ENCODE measurements around the gene QSOX2. TPM values are rescaled to one million over a fixed set of nuclear protein-coding genes. Genes with fewer than 3 reads are reported as not detected.

QSOX2 gene
- total RNA-seq, 4 donors from 2014 or later, result 2.9 to 7.1 (median 5.5) TPM

GRCh38 chr9:136193127-136193890 is 52.3 kb downstream of the QSOX2 start:
- peaks cover 39 to 100% (median 54%) of the 10 kb centered on the region in 4 donors for H3K27me3 ChIP-seq
- no peaks in the 10 kb centered on the region for H3K36me3 ChIP-seq
- peaks cover 2 to 38% (median 4%) of the 10 kb centered on the region in 3 donors for H3K4me1 ChIP-seq
- no peak overlapping the region for H3K4me3 ChIP-seq
- no peak for TF ChIP-seq POLR2A (IDR thresholded peaks at IDR 0.05)
- H3K9me3 ChIP-seq, result no peaks in the 10 kb centered on the region
- WGBS, 2 donors, result no CpG with 5 or more reads among the region's 96 CpGs
- DNase-seq, result no peak
- intact Hi-C loops (cut with DNase I), result no loop called here
- no peak overlapping the region for H3K27ac ChIP-seq

- 4 to 13% methylated on average over 6 to 29 of the region's 51 CpGs for WGBS, 2 donors
- Histone ChIP-seq H3K4me1 (peaks cover 0 to 32% (median 4%) of the 10 kb centered on the region in 3 donors), H3K9me3 (no peaks in the 10 kb centered on the region), H3K36me3 (no peaks in the 10 kb centered on the region), H3K27me3 (peaks cover 31 to 100% (median 49%) of the 10 kb centered on the region in 4 donors), H3K4me3 (no peak overlapping the region), H3K27ac (no peak overlapping the region)
- TF ChIP-seq CTCF (IDR thresholded peaks at IDR 0.05) (no peak), POLR2A (IDR thresholded peaks at IDR 0.05) (no peak)
- intact Hi-C loops (cut with DNase I), result no loop called here
- no peak for DNase-seq
Observed at GRCh38 chr9:136192289-136193126, 53.1 kb downstream of the QSOX2 start.

- DNase-seq, result no peak
- Histone ChIP-seq H3K4me3 (no peak overlapping the region), H3K27ac (no peak overlapping the region), H3K4me1 (peaks cover 0 to 26% (median 1%) of the 10 kb centered on the region in 3 donors), H3K36me3 (no peaks in the 10 kb centered on the region), H3K27me3 (peaks cover 27 to 100% (median 43%) of the 10 kb centered on the region in 4 donors), H3K9me3 (no peaks in the 10 kb centered on the region)
- intact Hi-C loops (cut with DNase I), result no loop called here
- TF ChIP-seq CTCF (IDR thresholded peaks at IDR 0.05) (no peak), POLR2A (IDR thresholded peaks at IDR 0.05) (no peak)
- 6 to 8% methylated on average over 9 of the region's 9 CpGs for WGBS, 2 donors
Observed at GRCh38 chr9:136191960-136192286, 53.7 kb downstream of the QSOX2 start.

- TF ChIP-seq CTCF (IDR thresholded peaks at IDR 0.05), result no peak
- WGBS, 2 donors, result 53 to 57% methylated on average over 13 to 14 of the region's 30 CpGs
- no peak overlapping the region for H3K27ac ChIP-seq
- H3K9me3 ChIP-seq, result no peaks in the 10 kb centered on the region
- peaks cover 21 to 100% (median 38%) of the 10 kb centered on the region in 4 donors for H3K27me3 ChIP-seq
- intact Hi-C loops (cut with DNase I), result no loop called here
- DNase-seq, result no peak
- peaks cover 0 to 20% (median 0%) of the 10 kb centered on the region in 3 donors for H3K4me1 ChIP-seq
- H3K36me3 ChIP-seq, result no peaks in the 10 kb centered on the region
- H3K4me3 ChIP-seq, result no peak overlapping the region
Observed at GRCh38 chr9:136191099-136191959, 54.3 kb downstream of the QSOX2 start.

- intact Hi-C loops (cut with DNase I), result no loop called here
- Histone ChIP-seq H3K36me3 (no peaks in the 10 kb centered on the region), H3K27me3 (peaks cover 19 to 100% (median 35%) of the 10 kb centered on the region in 4 donors), H3K4me1 (peaks cover 0 to 18% (median 0%) of the 10 kb centered on the region in 3 donors), H3K9me3 (no peaks in the 10 kb centered on the region), H3K4me3 (no peak overlapping the region), H3K27ac (no peak overlapping the region)
- no peak for DNase-seq
- WGBS, 2 donors, result 20 to 66% methylated on average over 2 to 5 of the region's 11 CpGs
- no peak for TF ChIP-seq CTCF (IDR thresholded peaks at IDR 0.05)
- no peak for TF ChIP-seq POLR2A (IDR thresholded peaks at IDR 0.05)
Observed at GRCh38 chr9:136190656-136191055, 55.0 kb downstream of the QSOX2 start.
